RWPE2 (cell line): ENCODE results near the gene GC.

Experiments
- ATAC-seq: fragments of 200-7000 bp; cut with Tn5 transposase; 3 replicates; pipeline ENCODE4 v1.9.1; 2021; ENCODE audit warnings: low read depth
- DNase-seq: peaks from one replicate; pipeline ENCODE4 v3.0.0-alpha.2; 2020; ENCODE audit warnings: low spot score
- H3K27ac ChIP-seq: fragments of 450-650 bp; 2 replicates; pipeline ENCODE4 v1.5.1; 2017; ENCODE audit warnings: mild to moderate bottlenecking; ENCODE audit not compliant: poor library complexity, severe bottlenecking
- H3K27me3 ChIP-seq: fragments of 250-450 bp; sonication (Bioruptor Pico); 2 replicates; pipeline ENCODE4 v1.5.1; 2021; ENCODE audit warnings: mild to moderate bottlenecking, moderate library complexity; ENCODE audit not compliant: insufficient read depth, poor library complexity, severe bottlenecking
- H3K36me3 ChIP-seq: fragments of 250-450 bp; sonication (Bioruptor Pico); 2 replicates; pipeline ENCODE4 v1.5.1; 2020; ENCODE audit warnings: low read depth, mild to moderate bottlenecking, moderate library complexity
- H3K4me1 ChIP-seq: fragments of 250-450 bp; sonication (Bioruptor Pico); 2 replicates; pipeline ENCODE4 v1.5.1; 2021; ENCODE audit warnings: mild to moderate bottlenecking, moderate library complexity; ENCODE audit not compliant: insufficient read depth, poor library complexity, severe bottlenecking
- H3K4me3 ChIP-seq: fragments of 250-450 bp; sonication (Bioruptor Pico); 2 replicates; pipeline ENCODE4 v1.5.1; 2021; ENCODE audit warnings: mild to moderate bottlenecking, moderate library complexity; ENCODE audit not compliant: severe bottlenecking
- H3K9me3 ChIP-seq: fragments of 250-450 bp; sonication (Bioruptor Pico); 2 replicates; pipeline ENCODE4 v1.5.1; 2021; ENCODE audit warnings: mild to moderate bottlenecking, moderate library complexity; ENCODE audit not compliant: severe bottlenecking
- TF ChIP-seq, protein P1 (sequence below): fragments of 450-650 bp; IDR thresholded peaks from one replicate; pipeline ENCODE4 v1.5.1; 2017; ENCODE audit warnings: mild to moderate bottlenecking, moderate library complexity; ENCODE audit not compliant: poor library complexity, severe bottlenecking

GC gene

DNA sequence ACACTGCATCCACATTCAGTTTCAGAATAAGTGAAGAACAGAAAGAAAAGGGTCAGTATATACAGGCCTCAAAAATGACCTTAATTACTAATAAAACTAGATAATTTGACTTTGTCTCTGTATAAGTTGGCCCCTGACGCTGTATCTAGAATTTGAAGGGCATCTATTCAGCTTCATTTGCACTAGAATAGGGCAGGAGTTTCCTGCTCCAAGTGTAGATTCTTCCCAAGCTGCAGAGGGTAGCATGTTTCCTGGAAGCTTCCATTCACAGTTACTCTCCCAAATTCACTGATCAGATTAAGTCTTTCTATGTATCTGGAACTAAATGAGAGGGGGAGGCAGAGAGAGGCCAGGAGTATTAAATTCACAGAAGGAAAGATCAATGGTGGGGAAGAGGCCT is 90.9 kb downstream of the GC start:
- H3K4me3 ChIP-seq = no peak overlapping the region
- ATAC-seq = no peak
- TF ChIP-seq, protein P1, sequence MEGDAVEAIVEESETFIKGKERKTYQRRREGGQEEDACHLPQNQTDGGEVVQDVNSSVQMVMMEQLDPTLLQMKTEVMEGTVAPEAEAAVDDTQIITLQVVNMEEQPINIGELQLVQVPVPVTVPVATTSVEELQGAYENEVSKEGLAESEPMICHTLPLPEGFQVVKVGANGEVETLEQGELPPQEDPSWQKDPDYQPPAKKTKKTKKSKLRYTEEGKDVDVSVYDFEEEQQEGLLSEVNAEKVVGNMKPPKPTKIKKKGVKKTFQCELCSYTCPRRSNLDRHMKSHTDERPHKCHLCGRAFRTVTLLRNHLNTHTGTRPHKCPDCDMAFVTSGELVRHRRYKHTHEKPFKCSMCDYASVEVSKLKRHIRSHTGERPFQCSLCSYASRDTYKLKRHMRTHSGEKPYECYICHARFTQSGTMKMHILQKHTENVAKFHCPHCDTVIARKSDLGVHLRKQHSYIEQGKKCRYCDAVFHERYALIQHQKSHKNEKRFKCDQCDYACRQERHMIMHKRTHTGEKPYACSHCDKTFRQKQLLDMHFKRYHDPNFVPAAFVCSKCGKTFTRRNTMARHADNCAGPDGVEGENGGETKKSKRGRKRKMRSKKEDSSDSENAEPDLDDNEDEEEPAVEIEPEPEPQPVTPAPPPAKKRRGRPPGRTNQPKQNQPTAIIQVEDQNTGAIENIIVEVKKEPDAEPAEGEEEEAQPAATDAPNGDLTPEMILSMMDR = no peak
- no peak overlapping the region for H3K27ac ChIP-seq
- H3K4me1 ChIP-seq = no peaks in the 10 kb centered on the region
- DNase-seq = no peak
- H3K27me3 ChIP-seq = no peaks in the 10 kb centered on the region
- no peaks in the 10 kb centered on the region for H3K36me3 ChIP-seq
- no peaks in the 10 kb centered on the region for H3K9me3 ChIP-seq

DNA sequence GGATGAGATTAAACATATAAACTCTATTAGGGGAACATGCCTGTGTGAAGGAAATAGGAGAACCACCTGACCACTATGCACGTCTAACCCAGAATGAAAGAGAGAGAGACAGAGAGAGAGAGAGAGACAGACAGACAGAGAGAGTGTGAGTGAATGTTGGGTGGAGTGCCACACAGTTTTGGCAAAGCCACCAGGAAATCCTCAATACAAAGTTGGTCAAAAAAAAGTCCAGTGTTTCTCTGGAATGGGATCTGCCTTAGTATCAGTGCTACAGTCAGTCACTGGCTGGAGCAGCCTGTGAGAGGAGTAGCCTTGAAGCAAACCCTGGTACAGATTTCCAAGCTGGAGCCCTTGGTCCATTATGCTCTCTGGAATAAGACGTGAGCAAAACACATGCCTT is 91.7 kb downstream of the GC start:
- TF ChIP-seq, protein P1 = no peak
- Histone ChIP-seq H3K4me1 (no peaks in the 10 kb centered on the region), H3K27me3 (no peaks in the 10 kb centered on the region), H3K4me3 (no peak overlapping the region), H3K36me3 (no peaks in the 10 kb centered on the region), H3K27ac (no peak overlapping the region), H3K9me3 (no peaks in the 10 kb centered on the region)
- ATAC-seq = no peak
- DNase-seq = no peak
